C4-2B (cell line): Measurements from ENCODE around the gene MTFR1L.

Experiments used
- ZFX ChIP-seq: fragments of 450-650 bp; IDR thresholded peaks from 2 replicates; pipeline ENCODE4 v1.6.1; 2017
- TF ChIP-seq, protein P1 (sequence below): fragments of 450-650 bp; conservative IDR thresholded peaks from 2 replicates; pipeline ENCODE4 v1.5.1; 2017; ENCODE audit warnings: mild to moderate bottlenecking

DNA sequence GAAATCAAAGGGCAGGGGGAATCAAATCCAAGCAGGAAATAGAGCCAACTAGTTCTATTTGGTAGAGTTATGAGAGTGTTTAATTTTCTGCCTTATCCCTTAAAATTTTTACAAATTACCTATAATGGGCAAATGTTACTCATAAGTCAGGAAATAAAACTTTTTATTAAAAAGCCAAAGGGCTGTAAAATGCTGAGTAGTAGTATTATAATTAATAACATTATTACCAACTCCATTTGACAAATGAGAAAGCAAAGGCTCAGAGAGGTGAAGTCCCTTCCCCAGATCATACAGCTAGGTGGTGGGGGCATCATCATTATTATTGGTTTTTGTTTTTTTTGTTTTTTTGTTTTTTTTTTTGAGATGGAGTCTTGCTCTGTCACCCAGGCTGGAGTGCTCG is 16.4 kb upstream of the MTFR1L start:
- TF ChIP-seq, protein P1, sequence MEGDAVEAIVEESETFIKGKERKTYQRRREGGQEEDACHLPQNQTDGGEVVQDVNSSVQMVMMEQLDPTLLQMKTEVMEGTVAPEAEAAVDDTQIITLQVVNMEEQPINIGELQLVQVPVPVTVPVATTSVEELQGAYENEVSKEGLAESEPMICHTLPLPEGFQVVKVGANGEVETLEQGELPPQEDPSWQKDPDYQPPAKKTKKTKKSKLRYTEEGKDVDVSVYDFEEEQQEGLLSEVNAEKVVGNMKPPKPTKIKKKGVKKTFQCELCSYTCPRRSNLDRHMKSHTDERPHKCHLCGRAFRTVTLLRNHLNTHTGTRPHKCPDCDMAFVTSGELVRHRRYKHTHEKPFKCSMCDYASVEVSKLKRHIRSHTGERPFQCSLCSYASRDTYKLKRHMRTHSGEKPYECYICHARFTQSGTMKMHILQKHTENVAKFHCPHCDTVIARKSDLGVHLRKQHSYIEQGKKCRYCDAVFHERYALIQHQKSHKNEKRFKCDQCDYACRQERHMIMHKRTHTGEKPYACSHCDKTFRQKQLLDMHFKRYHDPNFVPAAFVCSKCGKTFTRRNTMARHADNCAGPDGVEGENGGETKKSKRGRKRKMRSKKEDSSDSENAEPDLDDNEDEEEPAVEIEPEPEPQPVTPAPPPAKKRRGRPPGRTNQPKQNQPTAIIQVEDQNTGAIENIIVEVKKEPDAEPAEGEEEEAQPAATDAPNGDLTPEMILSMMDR: no peak
- TF ChIP-seq ZFX: no peak
